Mesenchymal stem cell (in vitro differentiated cells and primary cell): ENCODE data around the gene RTP3.

Experiments
- DNase-seq: peaks from one replicate; pipeline ENCODE4 v3.0.0-alpha.2; 2013
- H2AFZ ChIP-seq: one replicate; pipeline ENCODE4 v1.6.1; 2013; ENCODE audit warnings: low read depth, mild to moderate bottlenecking, control low read depth, inconsistent platforms, low read length, moderate library complexity
- H2AK5ac ChIP-seq: 2 replicates; pipeline ENCODE4 v1.6.1; 2013; ENCODE audit warnings: low read length, moderate library complexity, mild to moderate bottlenecking, inconsistent platforms; ENCODE audit not compliant: severe bottlenecking
- H2BK120ac ChIP-seq: one replicate; pipeline ENCODE4 v1.6.1; 2013; ENCODE audit warnings: low read depth, mild to moderate bottlenecking, inconsistent platforms, low read length, moderate library complexity
- H2BK12ac ChIP-seq, 2 experiments: one replicate each; pipeline ENCODE4 v1.6.1; 2013; ENCODE audit warnings: inconsistent platforms in 2 of 2, low read length in 2 of 2, mild to moderate bottlenecking in 2 of 2, moderate library complexity in 2 of 2, control low read depth in 1 of 2
- H2BK15ac ChIP-seq: one replicate; pipeline ENCODE4 v1.6.1; 2013; ENCODE audit warnings: mild to moderate bottlenecking, low read depth, inconsistent platforms; ENCODE audit not compliant: poor library complexity, severe bottlenecking
- H2BK5ac ChIP-seq: 2 replicates; pipeline ENCODE4 v1.6.1; 2013; ENCODE audit warnings: low read depth, mild to moderate bottlenecking, low read length, control low read depth, inconsistent platforms; ENCODE audit not compliant: poor library complexity, severe bottlenecking
- H3K14ac ChIP-seq, 2 experiments: one replicate each; pipeline ENCODE4 v1.6.1; 2013; ENCODE audit warnings: inconsistent platforms in 2 of 2, low read length in 2 of 2, control low read depth in 1 of 2, mild to moderate bottlenecking in 1 of 2, moderate library complexity in 1 of 2
- H3K18ac ChIP-seq, 2 experiments: one replicate each; pipeline ENCODE4 v1.6.1; 2013; ENCODE audit warnings: inconsistent platforms in 2 of 2, low read length in 2 of 2, control low read depth in 1 of 2, low read depth in 1 of 2, mild to moderate bottlenecking in 1 of 2
- H3K23ac ChIP-seq, 2 experiments: one replicate each; pipeline ENCODE4 v1.6.1; 2013; ENCODE audit warnings: inconsistent platforms in 2 of 2, low read length in 2 of 2, mild to moderate bottlenecking in 2 of 2, moderate library complexity in 2 of 2, control low read depth in 1 of 2
- H3K27ac ChIP-seq: 2 replicates; pipeline ENCODE4 v1.5.1; 2013; ENCODE audit warnings: mild to moderate bottlenecking, moderate library complexity, low read length, control low read depth, inconsistent platforms; ENCODE audit not compliant: poor library complexity, severe bottlenecking
- H3K27me3 ChIP-seq, 2 experiments: 2 replicates each; pipeline versions ENCODE4 v1.6.1 to v1.7.0; 2013; ENCODE audit warnings: low read length in 2 of 2, mild to moderate bottlenecking in 2 of 2, moderate library complexity in 2 of 2, control low read depth in 1 of 2, inconsistent platforms in 1 of 2; ENCODE audit not compliant: control insufficient read depth in 1 of 2, insufficient read depth in 1 of 2
- H3K36me3 ChIP-seq, 2 experiments: 2 replicates each; pipeline versions ENCODE4 v1.6.1 to v1.7.0; 2013; ENCODE audit warnings: low read length in 2 of 2, control low read depth in 1 of 2, inconsistent platforms in 1 of 2, low read depth in 1 of 2, mild to moderate bottlenecking in 1 of 2; ENCODE audit not compliant: insufficient read depth in 2 of 2, control insufficient read depth in 1 of 2
- H3K4ac ChIP-seq, 2 experiments: one replicate each; pipeline ENCODE4 v1.6.1; 2013; ENCODE audit warnings: inconsistent platforms in 2 of 2, low read length in 2 of 2, mild to moderate bottlenecking in 2 of 2, moderate library complexity in 2 of 2, control low read depth in 1 of 2, low read depth in 1 of 2
- H3K4me1 ChIP-seq: 2 replicates; pipeline ENCODE4 v1.6.1; 2013; ENCODE audit warnings: low read depth, low read length, control low read depth; ENCODE audit not compliant: control insufficient read depth, insufficient read depth
- H3K4me2 ChIP-seq: 2 replicates; pipeline ENCODE4 v1.6.1; 2013; ENCODE audit warnings: low read length, mild to moderate bottlenecking, inconsistent platforms; ENCODE audit not compliant: poor library complexity, severe bottlenecking
- H3K4me3 ChIP-seq, 2 experiments: 2 replicates each; pipeline versions ENCODE4 v1.5.1 to v1.7.0; 2013; ENCODE audit warnings: low read length in 2 of 2, mild to moderate bottlenecking in 2 of 2, control low read depth in 1 of 2, low read depth in 1 of 2; ENCODE audit not compliant: insufficient read depth in 1 of 2
- H3K79me1 ChIP-seq: replicated peaks from 2 replicates; pipeline ENCODE4 v1.6.1; 2013; ENCODE audit warnings: mild to moderate bottlenecking, control low read depth, low read length, inconsistent platforms; ENCODE audit not compliant: poor library complexity, severe bottlenecking
- H3K9ac ChIP-seq: 2 replicates; pipeline ENCODE4 v1.7.0; 2013; ENCODE audit warnings: mild to moderate bottlenecking, low read length, moderate library complexity
- H3K9me3 ChIP-seq: 2 replicates; pipeline ENCODE4 v1.7.0; 2013; ENCODE audit warnings: mild to moderate bottlenecking, low read length; ENCODE audit not compliant: control insufficient read depth
- H4K8ac ChIP-seq: one replicate; pipeline ENCODE4 v1.6.1; 2013; ENCODE audit warnings: inconsistent platforms, mild to moderate bottlenecking, low read length, moderate library complexity
- H4K91ac ChIP-seq: one replicate; pipeline ENCODE4 v1.6.1; 2013; ENCODE audit warnings: mild to moderate bottlenecking, low read length, inconsistent platforms
- WGBS: methylation state at CpG from one replicate; pipeline ENCODE4 v1.1.7; 2013; ENCODE audit warnings: mixed read lengths; 5-methylcytosine and 5-hydroxymethylcytosine counted together

Gene RTP3

GRCh38 chr3:46509661-46510187 is 11.9 kb downstream of the RTP3 start:
- Histone ChIP-seq H2BK15ac (no peak overlapping the region), H3K4me1 (no peaks in the 10 kb centered on the region), H3K14ac (no peak overlapping the region), H2BK120ac (no peak overlapping the region), H2AFZ (no peak overlapping the region), H3K18ac (no peak overlapping the region), H3K27me3 (no peaks in the 10 kb centered on the region), H2BK5ac (no peak overlapping the region), H3K9me3 (no peaks in the 10 kb centered on the region), H3K27ac (no peak overlapping the region), H4K91ac (no peak overlapping the region), H3K4me3 (no peak overlapping the region), H2AK5ac (no peak overlapping the region), H2BK12ac (no peak overlapping the region), H3K4me2 (no peak overlapping the region), H3K36me3 (no peaks in the 10 kb centered on the region), H3K4ac (no peak overlapping the region), H3K23ac (no peak overlapping the region), H3K9ac (no peak overlapping the region), H4K8ac (no peak overlapping the region), H3K79me1 (no peaks in the 10 kb centered on the region)
- no peak for DNase-seq
- 63% methylated on average over 4 of the region's 4 CpGs for WGBS

GRCh38 chr3:46512191-46512749 is 14.5 kb downstream of the RTP3 start:
- Histone ChIP-seq H4K8ac (no peak overlapping the region), H3K4me3 (no peak overlapping the region), H2BK120ac (no peak overlapping the region), H3K4me2 (no peak overlapping the region), H3K18ac (no peak overlapping the region), H3K23ac (no peak overlapping the region), H2AK5ac (no peak overlapping the region), H3K9ac (no peak overlapping the region), H3K14ac (no peak overlapping the region), H3K4me1 (peaks cover 4% of the 10 kb centered on the region), H3K4ac (no peak overlapping the region), H3K27ac (no peak overlapping the region), H3K27me3 (no peaks in the 10 kb centered on the region), H2AFZ (no peak overlapping the region), H3K9me3 (no peaks in the 10 kb centered on the region), H2BK5ac (no peak overlapping the region), H4K91ac (no peak overlapping the region), H3K79me1 (no peaks in the 10 kb centered on the region), H2BK12ac (no peak overlapping the region), H3K36me3 (no peaks in the 10 kb centered on the region), H2BK15ac (no peak overlapping the region)
- 94% methylated on average over 2 of the region's 2 CpGs for WGBS
- no peak for DNase-seq

GRCh38 chr3:46516521-46516920 is 18.7 kb downstream of the RTP3 start:
- Histone ChIP-seq H2AK5ac (peak overlapping the region; percentile 33), H2BK15ac (no peak overlapping the region), H3K27ac (peak overlapping the region; percentile 25), H3K36me3 (peaks cover 0 to 10% of the 10 kb centered on the region in 2 experiments), H3K27me3 (no peaks in the 10 kb centered on the region), H2AFZ (no peak overlapping the region), H2BK120ac (no peak overlapping the region), H3K18ac (no peak overlapping the region), H3K4ac (peak overlapping the region in 1 of 2 experiments; percentile 7), H4K8ac (no peak overlapping the region), H3K4me1 (peaks cover 6% of the 10 kb centered on the region), H4K91ac (no peak overlapping the region), H3K79me1 (no peaks in the 10 kb centered on the region), H3K23ac (no peak overlapping the region), H3K9me3 (no peaks in the 10 kb centered on the region), H2BK12ac (no peak overlapping the region), H3K4me3 (no peak overlapping the region), H3K4me2 (no peak overlapping the region), H3K9ac (no peak overlapping the region), H2BK5ac (no peak overlapping the region), H3K14ac (no peak overlapping the region)
- 81% methylated on average over 4 of the region's 4 CpGs for WGBS
- DNase-seq: no peak

GRCh38 chr3:46517016-46517783 is 19.4 kb downstream of the RTP3 start:
- no peaks in the 10 kb centered on the region for H3K79me1 ChIP-seq
- no peaks in the 10 kb centered on the region for H3K27me3 ChIP-seq
- no peak overlapping the region for H3K18ac ChIP-seq
- no peak overlapping the region for H3K23ac ChIP-seq
- no peak overlapping the region for H3K9ac ChIP-seq
- no peak overlapping the region for H3K14ac ChIP-seq
- H2BK120ac ChIP-seq: no peak overlapping the region
- H2BK12ac ChIP-seq: no peak overlapping the region
- H3K4me2 ChIP-seq: no peak overlapping the region
- no peak overlapping the region for H4K8ac ChIP-seq
- H3K4ac ChIP-seq: no peak overlapping the region
- H2AFZ ChIP-seq: no peak overlapping the region
- H2BK15ac ChIP-seq: no peak overlapping the region
- peak overlapping the region; percentile 33 for H2AK5ac ChIP-seq
- no peak overlapping the region for H3K27ac ChIP-seq
- H2BK5ac ChIP-seq: no peak overlapping the region
- peaks cover 6% of the 10 kb centered on the region for H3K4me1 ChIP-seq
- peaks cover 0 to 10% of the 10 kb centered on the region in 2 experiments for H3K36me3 ChIP-seq
- H4K91ac ChIP-seq: no peak overlapping the region
- no peak overlapping the region for H3K4me3 ChIP-seq
- WGBS: 22% methylated on average over 6 of the region's 7 CpGs
- H3K9me3 ChIP-seq: no peaks in the 10 kb centered on the region
- peak; percentile 85 for DNase-seq
